Neural crest cell (in vitro differentiated cells): ENCODE measurements around the gene CSMD2. TPM values are rescaled to one million over a fixed set of nuclear protein-coding genes. Genes with fewer than 3 reads are reported as not detected.

Experiments
- DNase-seq: peaks from one replicate; pipeline ENCODE4 v3.0.0; 2021; ENCODE audit warnings: low read depth, mixed read lengths, low spot score
- H3K27ac Mint-ChIP-seq: one replicate; pipeline ENCODE4 v1.8.0; 2021; ENCODE audit warnings: mild to moderate bottlenecking, mixed read lengths; ENCODE audit not compliant: unreplicated experiment
- H3K27me3 Mint-ChIP-seq: 2 replicates; pipeline ENCODE4 v1.8.0; 2021; ENCODE audit warnings: low read depth, mild to moderate bottlenecking, mixed read lengths
- H3K36me3 Mint-ChIP-seq: 2 replicates; pipeline ENCODE4 v1.8.0; 2021; ENCODE audit warnings: low read depth, mild to moderate bottlenecking, mixed read lengths
- H3K4me1 Mint-ChIP-seq: 2 replicates; pipeline ENCODE4 v1.8.0; 2021; ENCODE audit warnings: mixed read lengths
- H3K4me3 Mint-ChIP-seq: one replicate; pipeline ENCODE4 v1.8.0; 2021; ENCODE audit warnings: mild to moderate bottlenecking, mixed read lengths
- H3K9me3 Mint-ChIP-seq: 2 replicates; pipeline ENCODE4 v1.8.0; 2021; ENCODE audit warnings: mixed read lengths
- CTCF ChIP-seq: fragments of 200-600 bp; sonication (generic); conservative IDR thresholded peaks from 2 replicates; pipeline ENCODE4 v1.5.0; 2021; ENCODE audit warnings: antibody characterized with exemption, mild to moderate bottlenecking
- total RNA-seq: library from RNA; stranded (reverse); gene quantifications from 2 replicates; pipeline ENCODE4 v1.2.1, GENCODE V29; 2021

Gene CSMD2
- total RNA-seq, 1 donor from 2014 or later: 0.40 TPM

- Mint-ChIP-seq H3K36me3 (no peaks in the 10 kb centered on the region), H3K4me3 (no peak overlapping the region), H3K27me3 (peaks cover 19% of the 10 kb centered on the region), H3K4me1 (no peaks in the 10 kb centered on the region), H3K9me3 (no peaks in the 10 kb centered on the region), H3K27ac (no peak overlapping the region)
- no peak for DNase-seq
- no peak for TF ChIP-seq CTCF
These were observed 11.8 kb downstream of the CSMD2 start for GRCh38 chr1:34153246-34153645.

- Mint-ChIP-seq H3K4me3 (no peak overlapping the region), H3K9me3 (no peaks in the 10 kb centered on the region), H3K27ac (no peak overlapping the region), H3K36me3 (no peaks in the 10 kb centered on the region), H3K4me1 (no peaks in the 10 kb centered on the region), H3K27me3 (peaks cover 4% of the 10 kb centered on the region)
- no peak for TF ChIP-seq CTCF
- no peak for DNase-seq
These were observed 15.5 kb downstream of the CSMD2 start for GRCh38 chr1:34149501-34149900.

GRCh38 chr1:34147301-34147700 lies 17.7 kb downstream of the CSMD2 start:
- no peaks in the 10 kb centered on the region for H3K9me3 Mint-ChIP-seq
- H3K4me3 Mint-ChIP-seq: no peak overlapping the region
- H3K27ac Mint-ChIP-seq: no peak overlapping the region
- H3K27me3 Mint-ChIP-seq: no peaks in the 10 kb centered on the region
- no peak for TF ChIP-seq CTCF
- no peak for DNase-seq
- no peaks in the 10 kb centered on the region for H3K36me3 Mint-ChIP-seq
- no peaks in the 10 kb centered on the region for H3K4me1 Mint-ChIP-seq

- Mint-ChIP-seq H3K36me3 (no peaks in the 10 kb centered on the region), H3K4me1 (no peaks in the 10 kb centered on the region), H3K4me3 (no peak overlapping the region), H3K27me3 (no peaks in the 10 kb centered on the region), H3K9me3 (no peaks in the 10 kb centered on the region), H3K27ac (no peak overlapping the region)
- DNase-seq: no peak
- no peak for TF ChIP-seq CTCF
These were observed 20.3 kb downstream of the CSMD2 start for GRCh38 chr1:34144766-34145165.

GRCh38 chr1:34143975-34144374 lies 21.1 kb downstream of the CSMD2 start:
- Mint-ChIP-seq H3K27ac (no peak overlapping the region), H3K4me3 (no peak overlapping the region), H3K9me3 (no peaks in the 10 kb centered on the region), H3K4me1 (no peaks in the 10 kb centered on the region), H3K27me3 (no peaks in the 10 kb centered on the region), H3K36me3 (no peaks in the 10 kb centered on the region)
- no peak for TF ChIP-seq CTCF
- DNase-seq: no peak
